Vagina (tissue), 2 donors: ENCODE results near the gene LDB2. TPM values are rescaled to one million over a fixed set of nuclear protein-coding genes. Genes with fewer than 3 reads are reported as not detected.

Experiments
- DNase-seq, 2 donors: peaks; one replicate each; pipeline ENCODE4 v3.0.0-alpha.2; 2017; ENCODE audit errors: extremely low spot score in 2 of 2
- H3K27ac ChIP-seq: fragments of 200-600 bp; sonication (generic); one replicate; pipeline ENCODE4 v1.5.1; 2019
- H3K27me3 ChIP-seq: fragments of 200-600 bp; sonication (generic); one replicate; pipeline ENCODE4 v1.5.1; 2019
- H3K36me3 ChIP-seq, 2 donors: fragments of 200-600 bp; sonication (generic); one replicate each; pipeline ENCODE4 v1.5.1; 2017 to 2019
- H3K4me1 ChIP-seq: fragments of 200-600 bp; sonication (generic); one replicate; pipeline ENCODE4 v1.5.1; 2019
- H3K4me3 ChIP-seq, 2 donors: fragments of 200-600 bp; sonication (generic); 1 replicate in 1 of 2; 2 replicates in 1 of 2; pipeline ENCODE4 v1.5.1; 2016 to 2019
- H3K9me3 ChIP-seq: fragments of 200-600 bp; sonication (generic); one replicate; pipeline ENCODE4 v1.5.1; 2019
- CTCF ChIP-seq, 3 experiments: fragments of 450-650 bp in 2 of 3; fragments of 200-600 bp in 1 of 3; sonication (generic) in 1 of 3; IDR thresholded peaks; one replicate each; pipeline ENCODE4 v1.5.1; 2017 to 2019; ENCODE audit warnings: antibody characterized with exemption in 3 of 3, mild to moderate bottlenecking in 2 of 3, moderate library complexity in 2 of 3
- POLR2A ChIP-seq, 2 donors: fragments of 450-650 bp; IDR thresholded peaks; one replicate each; pipeline ENCODE4 v1.6.1; 2017; ENCODE audit warnings: antibody characterized with exemption in 2 of 2, mild to moderate bottlenecking in 2 of 2, moderate library complexity in 2 of 2
- POLR2AphosphoS5 ChIP-seq, 2 donors: sonication (generic); formaldehyde crosslinking; IDR thresholded peaks; one replicate each; pipeline ENCODE4 v1.9.0; 2017; ENCODE audit warnings: antibody characterized with exemption in 2 of 2, mild to moderate bottlenecking in 2 of 2, low read depth in 1 of 2; ENCODE audit not compliant: insufficient read depth in 1 of 2
- intact Hi-C: fragments of 100-400 bp; cut with DNase I; formaldehyde crosslinking; loops from one replicate; pipeline ENCODE4 v1.15.1; 2023
- total RNA-seq: library from RNA; depleted of rRNA; stranded (reverse); fragments of >200 nt; gene quantifications from one replicate; pipeline ENCODE4 v1.2.3, GENCODE V29; 2016

The LDB2 gene
- total RNA-seq, 1 donor from 2014 or later, result 70.0 TPM

- H3K27ac ChIP-seq, result no peak overlapping the region
- no peaks in the 10 kb centered on the region for H3K27me3 ChIP-seq
- TF ChIP-seq CTCF (IDR thresholded peaks at IDR 0.05), result no peak
- no peak for TF ChIP-seq POLR2AphosphoS5 (IDR thresholded peaks at IDR 0.05; ENCODE audit: insufficient read depth in 1 of 2, low read depth in 1 of 2)
- TF ChIP-seq POLR2A (IDR thresholded peaks at IDR 0.05), result no peak
- no peak for DNase-seq
- H3K9me3 ChIP-seq, result no peaks in the 10 kb centered on the region
- no peaks in the 10 kb centered on the region for H3K36me3 ChIP-seq
- intact Hi-C loops, result no loop called here
- H3K4me1 ChIP-seq, result no peaks in the 10 kb centered on the region
- no peak overlapping the region for H3K4me3 ChIP-seq
Observed at GRCh38 chr4:16521156-16521915, 377.1 kb downstream of the LDB2 start.

GRCh38 chr4:16516796-16517439 is 381.5 kb downstream of the LDB2 start:
- Histone ChIP-seq H3K9me3 (no peaks in the 10 kb centered on the region), H3K27ac (no peak overlapping the region), H3K4me1 (no peaks in the 10 kb centered on the region), H3K4me3 (no peak overlapping the region), H3K27me3 (no peaks in the 10 kb centered on the region), H3K36me3 (no peaks in the 10 kb centered on the region)
- intact Hi-C loops, result loop anchor here (5.0 kb wide), 1 partner anchor 810 kb away; no protein-coding TSS in a partner anchor
- TF ChIP-seq CTCF (IDR thresholded peaks at IDR 0.05), result no peak
- no peak for TF ChIP-seq POLR2A (IDR thresholded peaks at IDR 0.05)
- no peak for TF ChIP-seq POLR2AphosphoS5 (IDR thresholded peaks at IDR 0.05; ENCODE audit: insufficient read depth in 1 of 2, low read depth in 1 of 2)
- no peak for DNase-seq

GRCh38 chr4:16513876-16514275 is 384.6 kb downstream of the LDB2 start:
- DNase-seq, result no peak
- Histone ChIP-seq H3K4me3 (no peak overlapping the region), H3K9me3 (no peaks in the 10 kb centered on the region), H3K4me1 (no peaks in the 10 kb centered on the region), H3K27me3 (no peaks in the 10 kb centered on the region), H3K36me3 (peaks cover 0 to 9% of the 10 kb centered on the region in 2 donors), H3K27ac (no peak overlapping the region)
- no peak for TF ChIP-seq POLR2A (IDR thresholded peaks at IDR 0.05)
- TF ChIP-seq POLR2AphosphoS5 (IDR thresholded peaks at IDR 0.05; ENCODE audit: insufficient read depth in 1 of 2, low read depth in 1 of 2), result no peak
- TF ChIP-seq CTCF (IDR thresholded peaks at IDR 0.05), result no peak
- intact Hi-C loops, result no loop called here

GRCh38 chr4:16508968-16509367 is 389.5 kb downstream of the LDB2 start:
- no peak overlapping the region for H3K27ac ChIP-seq
- H3K4me3 ChIP-seq, result no peak overlapping the region
- TF ChIP-seq POLR2A (IDR thresholded peaks at IDR 0.05), result no peak
- TF ChIP-seq POLR2AphosphoS5 (IDR thresholded peaks at IDR 0.05; ENCODE audit: insufficient read depth in 1 of 2, low read depth in 1 of 2), result no peak
- no peak for TF ChIP-seq CTCF (IDR thresholded peaks at IDR 0.05)
- no peak for DNase-seq
- H3K27me3 ChIP-seq, result no peaks in the 10 kb centered on the region
- peaks cover 0 to 9% of the 10 kb centered on the region in 2 donors for H3K36me3 ChIP-seq
- intact Hi-C loops, result no loop called here
- H3K9me3 ChIP-seq, result no peaks in the 10 kb centered on the region
- no peaks in the 10 kb centered on the region for H3K4me1 ChIP-seq

- Histone ChIP-seq H3K4me3 (no peak overlapping the region), H3K27me3 (no peaks in the 10 kb centered on the region), H3K4me1 (no peaks in the 10 kb centered on the region), H3K36me3 (peaks cover 0 to 9% of the 10 kb centered on the region in 2 donors), H3K9me3 (no peaks in the 10 kb centered on the region), H3K27ac (no peak overlapping the region)
- DNase-seq, result no peak
- intact Hi-C loops, result no loop called here
- TF ChIP-seq POLR2AphosphoS5 (IDR thresholded peaks at IDR 0.05; ENCODE audit: insufficient read depth in 1 of 2, low read depth in 1 of 2), result no peak
- TF ChIP-seq POLR2A (IDR thresholded peaks at IDR 0.05), result no peak
- no peak for TF ChIP-seq CTCF (IDR thresholded peaks at IDR 0.05)
Observed at GRCh38 chr4:16505726-16506125, 392.7 kb downstream of the LDB2 start.
